GM13977 (cell line): Measurements from ENCODE around the gene ZFP92.

Source experiments
- DNase-seq: peaks from one replicate; pipeline ENCODE4 v3.0.0; 2012; ENCODE audit warnings: low spot score
- CTCF ChIP-seq: IDR thresholded peaks from 2 replicates; pipeline ENCODE4 v1.5.1; 2012; ENCODE audit warnings: mild to moderate bottlenecking, control low read depth; ENCODE audit not compliant: insufficient read depth; ENCODE audit errors: extremely low read depth, missing control alignments
- in situ Hi-C: fragments of 300-500 bp; cut with MboI; formaldehyde crosslinking; loops from one replicate; pipeline ENCODE4 v1.12.0; 2022; ENCODE audit warnings: low sequenced_read_pairs, low pct_unique_long_range_greater_than_20kb, mixed read lengths, inconsistent platforms; ENCODE audit not compliant: unreplicated experiment

Gene ZFP92

GRCh38 chrX:153446950-153447580, 35.8 kb downstream of the ZFP92 start:
- in situ Hi-C loops = no loop called here
- TF ChIP-seq CTCF = no peak
- DNase-seq = no peak

GRCh38 chrX:153447581-153447960, 36.3 kb downstream of the ZFP92 start:
- in situ Hi-C loops = no loop called here
- DNase-seq = no peak
- TF ChIP-seq CTCF = no peak

GRCh38 chrX:153448556-153449367, 37.5 kb downstream of the ZFP92 start:
- no peak for DNase-seq
- no peak for TF ChIP-seq CTCF
- in situ Hi-C loops = no loop called here

GRCh38 chrX:153449368-153450113, 38.3 kb downstream of the ZFP92 start:
- no peak for DNase-seq
- no peak for TF ChIP-seq CTCF
- in situ Hi-C loops = no loop called here

- no peak for DNase-seq
- no peak for TF ChIP-seq CTCF
- in situ Hi-C loops = no loop called here
Measured at GRCh38 chrX:153450114-153450948, 39.1 kb downstream of the ZFP92 start.

- no peak for TF ChIP-seq CTCF
- in situ Hi-C loops = no loop called here
- DNase-seq = no peak
Measured at GRCh38 chrX:153450949-153451277, 39.6 kb downstream of the ZFP92 start.
